ENCODE results near the gene STK32C. TPM values are rescaled to one million over a fixed set of nuclear protein-coding genes. Genes with fewer than 3 reads are reported as not detected.

Gene STK32C
- total RNA-seq, 1 donor from 2014 or later = 15.7 TPM

GRCh38 chr10:132166216-132166950, 141.4 kb downstream of the STK32C start:
- H3K27ac Mint-ChIP-seq (ENCODE audit: unreplicated experiment) = no peak overlapping the region
- no peak overlapping the region for H3K4me3 Mint-ChIP-seq (ENCODE audit: unreplicated experiment)
- H3K36me3 Mint-ChIP-seq (ENCODE audit: unreplicated experiment) = no peaks in the 10 kb centered on the region
- no peaks in the 10 kb centered on the region for H3K4me1 Mint-ChIP-seq (ENCODE audit: unreplicated experiment)
- no peak for DNase-seq (ENCODE audit: extremely low spot score, unreplicated experiment)
- H3K27me3 Mint-ChIP-seq (ENCODE audit: unreplicated experiment) = no peaks in the 10 kb centered on the region
- no peak for TF ChIP-seq CTCF (IDR thresholded peaks at IDR 0.05)
- no peaks in the 10 kb centered on the region for H3K9me3 Mint-ChIP-seq (ENCODE audit: unreplicated experiment)

GRCh38 chr10:132165416-132165980, 142.3 kb downstream of the STK32C start:
- H3K4me3 Mint-ChIP-seq (ENCODE audit: unreplicated experiment) = no peak overlapping the region
- no peaks in the 10 kb centered on the region for H3K27me3 Mint-ChIP-seq (ENCODE audit: unreplicated experiment)
- H3K27ac Mint-ChIP-seq (ENCODE audit: unreplicated experiment) = no peak overlapping the region
- H3K36me3 Mint-ChIP-seq (ENCODE audit: unreplicated experiment) = no peaks in the 10 kb centered on the region
- no peaks in the 10 kb centered on the region for H3K9me3 Mint-ChIP-seq (ENCODE audit: unreplicated experiment)
- no peak for DNase-seq (ENCODE audit: extremely low spot score, unreplicated experiment)
- TF ChIP-seq CTCF (IDR thresholded peaks at IDR 0.05) = no peak
- H3K4me1 Mint-ChIP-seq (ENCODE audit: unreplicated experiment) = no peaks in the 10 kb centered on the region

GRCh38 chr10:132164761-132165278, 142.9 kb downstream of the STK32C start:
- no peaks in the 10 kb centered on the region for H3K9me3 Mint-ChIP-seq (ENCODE audit: unreplicated experiment)
- DNase-seq (ENCODE audit: extremely low spot score, unreplicated experiment) = no peak

GRCh38 chr10:132163826-132164515, 143.8 kb downstream of the STK32C start:
- Mint-ChIP-seq H3K9me3 (ENCODE audit: unreplicated experiment) (no peaks in the 10 kb centered on the region), H3K36me3 (ENCODE audit: unreplicated experiment) (no peaks in the 10 kb centered on the region), H3K27ac (ENCODE audit: unreplicated experiment) (no peak overlapping the region), H3K27me3 (ENCODE audit: unreplicated experiment) (no peaks in the 10 kb centered on the region), H3K4me1 (ENCODE audit: unreplicated experiment) (no peaks in the 10 kb centered on the region), H3K4me3 (ENCODE audit: unreplicated experiment) (no peak overlapping the region)
- no peak for TF ChIP-seq CTCF (IDR thresholded peaks at IDR 0.05)
- DNase-seq (ENCODE audit: extremely low spot score, unreplicated experiment) = no peak

More at GRCh38 chr10:132164761-132165278, 142.9 kb downstream of the STK32C start:
- no peak overlapping the region for H3K27ac Mint-ChIP-seq (ENCODE audit: unreplicated experiment)
- H3K4me3 Mint-ChIP-seq (ENCODE audit: unreplicated experiment) = no peak overlapping the region
- H3K27me3 Mint-ChIP-seq (ENCODE audit: unreplicated experiment) = no peaks in the 10 kb centered on the region
- no peaks in the 10 kb centered on the region for H3K4me1 Mint-ChIP-seq (ENCODE audit: unreplicated experiment)
- H3K36me3 Mint-ChIP-seq (ENCODE audit: unreplicated experiment) = no peaks in the 10 kb centered on the region
- TF ChIP-seq CTCF (IDR thresholded peaks at IDR 0.05) = no peak

- DNase-seq (ENCODE audit: extremely low spot score, unreplicated experiment) = no peak
- no peaks in the 10 kb centered on the region for H3K4me1 Mint-ChIP-seq (ENCODE audit: unreplicated experiment)
Measured at GRCh38 chr10:132163278-132163765, 144.4 kb downstream of the STK32C start.

More at GRCh38 chr10:132163278-132163765, 144.4 kb downstream of the STK32C start:
- H3K27ac Mint-ChIP-seq (ENCODE audit: unreplicated experiment) = no peak overlapping the region
- no peaks in the 10 kb centered on the region for H3K27me3 Mint-ChIP-seq (ENCODE audit: unreplicated experiment)
- TF ChIP-seq CTCF (IDR thresholded peaks at IDR 0.05) = no peak
- H3K36me3 Mint-ChIP-seq (ENCODE audit: unreplicated experiment) = no peaks in the 10 kb centered on the region
- H3K4me3 Mint-ChIP-seq (ENCODE audit: unreplicated experiment) = no peak overlapping the region
- no peaks in the 10 kb centered on the region for H3K9me3 Mint-ChIP-seq (ENCODE audit: unreplicated experiment)
